ENCODE measurements around the gene PTPRM. TPM values are rescaled to one million over a fixed set of nuclear protein-coding genes. Genes with fewer than 3 reads are reported as not detected.

PTPRM gene
- total RNA-seq, 1 donor from 2014 or later, result 131 TPM

GRCh38 chr18:8188184-8188583, 621.1 kb downstream of the PTPRM start:
- no peaks in the 10 kb centered on the region for H3K9me3 Mint-ChIP-seq (ENCODE audit: low read depth)
- H3K4me1 Mint-ChIP-seq (ENCODE audit: low read depth), result peaks cover 14% of the 10 kb centered on the region
- no peak for DNase-seq (ENCODE audit: low spot score)
- H3K36me3 Mint-ChIP-seq (ENCODE audit: low read depth), result peaks cover 5% of the 10 kb centered on the region
- H3K27me3 Mint-ChIP-seq (ENCODE audit: low read depth), result no peaks in the 10 kb centered on the region
- TF ChIP-seq, protein P1, sequence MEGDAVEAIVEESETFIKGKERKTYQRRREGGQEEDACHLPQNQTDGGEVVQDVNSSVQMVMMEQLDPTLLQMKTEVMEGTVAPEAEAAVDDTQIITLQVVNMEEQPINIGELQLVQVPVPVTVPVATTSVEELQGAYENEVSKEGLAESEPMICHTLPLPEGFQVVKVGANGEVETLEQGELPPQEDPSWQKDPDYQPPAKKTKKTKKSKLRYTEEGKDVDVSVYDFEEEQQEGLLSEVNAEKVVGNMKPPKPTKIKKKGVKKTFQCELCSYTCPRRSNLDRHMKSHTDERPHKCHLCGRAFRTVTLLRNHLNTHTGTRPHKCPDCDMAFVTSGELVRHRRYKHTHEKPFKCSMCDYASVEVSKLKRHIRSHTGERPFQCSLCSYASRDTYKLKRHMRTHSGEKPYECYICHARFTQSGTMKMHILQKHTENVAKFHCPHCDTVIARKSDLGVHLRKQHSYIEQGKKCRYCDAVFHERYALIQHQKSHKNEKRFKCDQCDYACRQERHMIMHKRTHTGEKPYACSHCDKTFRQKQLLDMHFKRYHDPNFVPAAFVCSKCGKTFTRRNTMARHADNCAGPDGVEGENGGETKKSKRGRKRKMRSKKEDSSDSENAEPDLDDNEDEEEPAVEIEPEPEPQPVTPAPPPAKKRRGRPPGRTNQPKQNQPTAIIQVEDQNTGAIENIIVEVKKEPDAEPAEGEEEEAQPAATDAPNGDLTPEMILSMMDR (IDR thresholded peaks at IDR 0.05), result no peak
- H3K27ac Mint-ChIP-seq (ENCODE audit: unreplicated experiment), result peak overlapping the region; percentile 34
- no peak overlapping the region for H3K4me3 Mint-ChIP-seq (ENCODE audit: unreplicated experiment)

DNA sequence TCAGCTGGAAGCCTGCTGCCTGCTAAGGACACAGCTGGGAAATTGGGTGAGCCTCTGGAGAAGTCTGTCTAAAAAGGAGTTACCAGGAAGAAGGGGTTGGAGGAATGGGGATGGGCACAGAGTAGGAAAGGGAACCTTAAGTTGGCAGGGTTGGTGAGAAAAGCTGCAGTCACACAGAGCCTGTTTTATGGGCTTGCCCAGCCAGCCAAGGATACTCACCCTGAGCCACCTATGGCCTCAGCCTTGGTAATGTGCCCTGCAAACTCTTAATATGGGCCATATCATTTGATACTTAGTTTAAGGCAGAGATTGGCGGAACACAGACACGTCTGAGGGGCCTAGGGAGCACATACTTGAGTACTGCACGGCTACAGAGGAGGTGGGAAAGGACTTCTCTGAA, 623.9 kb downstream of the PTPRM start:
- H3K27ac Mint-ChIP-seq (ENCODE audit: unreplicated experiment), result no peak overlapping the region
- H3K9me3 Mint-ChIP-seq (ENCODE audit: low read depth), result no peaks in the 10 kb centered on the region
- TF ChIP-seq, protein P1 (IDR thresholded peaks at IDR 0.05), result no peak
- peaks cover 14% of the 10 kb centered on the region for H3K4me1 Mint-ChIP-seq (ENCODE audit: low read depth)
- H3K27me3 Mint-ChIP-seq (ENCODE audit: low read depth), result no peaks in the 10 kb centered on the region
- no peak overlapping the region for H3K4me3 Mint-ChIP-seq (ENCODE audit: unreplicated experiment)
- no peak for DNase-seq (ENCODE audit: low spot score)
- H3K36me3 Mint-ChIP-seq (ENCODE audit: low read depth), result no peaks in the 10 kb centered on the region

- Mint-ChIP-seq H3K27me3 (ENCODE audit: low read depth) (no peaks in the 10 kb centered on the region), H3K27ac (ENCODE audit: unreplicated experiment) (no peak overlapping the region), H3K4me3 (ENCODE audit: unreplicated experiment) (no peak overlapping the region), H3K9me3 (ENCODE audit: low read depth) (no peaks in the 10 kb centered on the region), H3K4me1 (ENCODE audit: low read depth) (no peaks in the 10 kb centered on the region), H3K36me3 (ENCODE audit: low read depth) (no peaks in the 10 kb centered on the region)
- DNase-seq (ENCODE audit: low spot score), result no peak
- TF ChIP-seq, protein P1 (IDR thresholded peaks at IDR 0.05), result no peak
Measured at GRCh38 chr18:8194431-8194830, 627.3 kb downstream of the PTPRM start.

DNA sequence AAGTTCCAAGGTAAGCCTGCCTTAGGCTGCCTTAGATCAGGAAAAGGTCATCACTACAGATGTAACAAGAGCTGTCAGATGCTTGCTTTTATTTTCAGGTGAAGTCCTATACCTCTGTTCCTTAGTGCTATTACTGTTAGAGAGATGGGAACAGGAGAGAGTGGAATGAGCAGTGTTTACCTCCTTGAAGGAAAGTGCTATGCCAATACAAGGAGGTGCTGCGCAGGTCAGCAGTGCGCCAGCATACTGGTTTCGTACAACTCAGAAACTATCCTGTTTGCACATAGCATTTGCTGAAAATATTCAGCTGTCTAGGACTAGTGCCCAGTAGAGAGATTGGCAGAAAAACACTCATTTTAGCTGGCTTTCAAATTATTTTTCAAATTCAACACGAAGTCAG, 629.1 kb downstream of the PTPRM start:
- no peaks in the 10 kb centered on the region for H3K4me1 Mint-ChIP-seq (ENCODE audit: low read depth)
- TF ChIP-seq, protein P1 (IDR thresholded peaks at IDR 0.05), result no peak
- H3K36me3 Mint-ChIP-seq (ENCODE audit: low read depth), result no peaks in the 10 kb centered on the region
- H3K9me3 Mint-ChIP-seq (ENCODE audit: low read depth), result no peaks in the 10 kb centered on the region
- no peak overlapping the region for H3K4me3 Mint-ChIP-seq (ENCODE audit: unreplicated experiment)
- DNase-seq (ENCODE audit: low spot score), result no peak
- H3K27me3 Mint-ChIP-seq (ENCODE audit: low read depth), result no peaks in the 10 kb centered on the region
- H3K27ac Mint-ChIP-seq (ENCODE audit: unreplicated experiment), result no peak overlapping the region

DNA sequence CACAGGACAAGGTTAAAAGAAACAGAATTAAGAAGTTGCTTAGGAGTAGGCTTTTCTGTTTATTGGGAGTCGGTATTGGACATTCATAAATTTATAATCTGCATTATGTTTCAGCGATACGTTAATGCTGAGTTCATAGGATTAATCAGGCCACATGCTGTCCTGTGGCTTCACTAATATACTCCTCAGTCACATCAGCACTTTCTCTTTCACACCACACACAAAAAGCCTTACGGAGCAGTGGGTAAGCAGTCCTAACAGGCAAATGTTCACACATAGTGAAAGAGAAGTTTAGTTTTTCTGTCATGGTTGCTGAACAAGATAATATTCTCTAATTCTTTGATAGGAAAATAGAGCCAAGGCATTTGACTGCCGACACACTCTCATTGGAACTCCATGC, 630.4 kb downstream of the PTPRM start:
- H3K36me3 Mint-ChIP-seq (ENCODE audit: low read depth), result no peaks in the 10 kb centered on the region
- H3K4me3 Mint-ChIP-seq (ENCODE audit: unreplicated experiment), result no peak overlapping the region
- TF ChIP-seq, protein P1 (IDR thresholded peaks at IDR 0.05), result no peak
- no peak for DNase-seq (ENCODE audit: low spot score)
- H3K4me1 Mint-ChIP-seq (ENCODE audit: low read depth), result no peaks in the 10 kb centered on the region
- H3K9me3 Mint-ChIP-seq (ENCODE audit: low read depth), result no peaks in the 10 kb centered on the region
- no peaks in the 10 kb centered on the region for H3K27me3 Mint-ChIP-seq (ENCODE audit: low read depth)
- no peak overlapping the region for H3K27ac Mint-ChIP-seq (ENCODE audit: unreplicated experiment)
